ENCODE data around the gene DIP2C.
"Not testable (repeated sequence)": the region's sequence is repeated elsewhere in the genome, so short reads cannot be mapped to it uniquely, and the experiment has no call there.

The DIP2C gene

GRCh38 chr10:368579-369220, 320.8 kb downstream of the DIP2C start:
- DNase-seq (ENCODE audit: low read depth in 4 of 4, low spot score in 1 of 4), result no peak

GRCh38 chr10:368107-368506, 321.4 kb downstream of the DIP2C start:
- not testable (repeated sequence) for DNase-seq (ENCODE audit: low read depth in 4 of 4, low spot score in 1 of 4)

DNA sequence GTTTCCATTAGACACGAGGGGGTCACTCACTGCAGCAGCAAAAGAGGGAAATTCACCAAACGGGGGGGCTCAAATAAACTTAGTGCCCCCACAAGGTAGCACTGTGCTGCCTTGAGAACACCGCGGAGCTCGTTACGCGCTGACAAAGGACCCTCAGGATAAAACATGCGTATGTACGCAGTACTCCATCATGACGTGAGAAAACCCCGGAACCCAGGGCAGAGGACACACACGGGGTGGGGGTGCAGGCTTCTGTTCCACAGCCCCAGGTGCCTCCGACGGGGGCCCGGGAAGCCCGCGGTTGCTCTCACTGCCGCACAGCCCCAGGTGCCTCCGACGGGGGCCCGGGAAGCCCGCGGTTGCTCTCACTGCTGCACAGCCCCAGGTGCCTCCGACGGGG, 321.8 kb downstream of the DIP2C start:
- no peak for DNase-seq (ENCODE audit: low read depth in 4 of 4, low spot score in 1 of 4)

- DNase-seq (ENCODE audit: low read depth in 4 of 4, low spot score in 1 of 4), result no peak
Observed at GRCh38 chr10:366186-366585, 323.3 kb downstream of the DIP2C start.

- no peak for DNase-seq (ENCODE audit: low read depth in 4 of 4, low spot score in 1 of 4)
Observed at GRCh38 chr10:364267-364775, 325.1 kb downstream of the DIP2C start.

GRCh38 chr10:363152-363551, 326.3 kb downstream of the DIP2C start:
- DNase-seq (ENCODE audit: low read depth in 4 of 4, low spot score in 1 of 4), result no peak

- DNase-seq (ENCODE audit: low read depth in 4 of 4, low spot score in 1 of 4), result no peak
Observed at GRCh38 chr10:361203-362081, 328.0 kb downstream of the DIP2C start.

GRCh38 chr10:360653-361052, 328.8 kb downstream of the DIP2C start:
- DNase-seq (ENCODE audit: low read depth in 4 of 4, low spot score in 1 of 4), result no peak

GRCh38 chr10:359762-360161, 329.7 kb downstream of the DIP2C start:
- DNase-seq (ENCODE audit: low read depth in 4 of 4, low spot score in 1 of 4), result no peak

- DNase-seq (ENCODE audit: low read depth in 4 of 4, low spot score in 1 of 4), result no peak
Observed at GRCh38 chr10:359093-359492, 330.4 kb downstream of the DIP2C start.

DNA sequence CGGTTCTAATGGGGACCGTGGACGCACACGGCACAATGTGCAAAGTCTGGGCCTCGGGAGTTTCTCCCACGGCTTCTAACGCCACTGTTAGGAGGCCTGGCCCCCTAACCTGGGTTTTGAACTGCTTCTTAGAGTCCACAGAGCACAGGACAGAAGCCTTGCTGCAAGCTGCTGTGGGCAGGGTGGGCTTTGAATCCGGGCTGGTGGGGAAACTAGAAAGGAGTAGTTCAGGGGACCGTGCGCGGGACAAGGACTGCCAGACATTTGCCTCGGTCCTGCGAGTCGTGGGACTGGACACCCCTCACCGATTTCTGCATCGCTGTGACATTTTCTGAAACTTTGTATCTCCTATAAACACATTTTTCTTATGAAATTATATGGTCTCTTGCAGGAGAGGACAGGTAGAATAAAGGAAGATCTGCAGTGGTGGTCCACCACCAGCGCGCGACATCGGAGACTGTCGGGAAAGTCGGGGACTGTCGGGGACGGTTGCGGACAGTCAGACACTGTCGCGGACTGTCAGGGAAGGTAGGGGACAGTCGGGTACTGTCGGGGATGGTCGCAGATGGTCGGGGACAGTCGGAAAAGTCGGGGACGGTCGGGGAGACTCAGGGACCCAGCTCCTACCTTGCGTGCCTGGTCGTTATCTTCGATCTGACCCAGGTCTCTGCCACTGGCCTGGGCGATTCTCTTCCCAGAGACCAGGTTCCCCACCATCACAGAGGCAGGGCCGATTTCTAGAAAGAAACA, 332.1 kb downstream of the DIP2C start:
- no peak for DNase-seq (ENCODE audit: low read depth in 4 of 4, low spot score in 1 of 4)

DNA sequence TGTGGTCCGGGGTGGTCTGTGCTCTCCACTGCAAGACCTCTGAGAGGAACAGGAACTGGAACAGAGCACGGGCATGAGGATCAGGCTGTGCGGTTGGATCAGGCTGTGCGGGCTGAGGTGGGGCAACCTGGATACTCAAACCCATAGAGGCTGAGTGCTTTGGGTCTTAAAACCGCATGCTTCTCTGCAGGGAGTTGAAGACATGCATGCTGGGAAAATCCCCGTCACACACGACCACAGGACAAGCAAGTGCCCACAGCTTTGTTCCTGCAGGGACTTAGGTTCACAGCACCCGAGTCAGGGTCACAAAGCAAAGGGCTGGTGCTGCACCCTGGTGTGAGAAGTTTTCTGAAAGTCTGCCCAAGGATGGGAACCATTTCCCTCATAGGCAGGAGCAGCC, 333.0 kb downstream of the DIP2C start:
- DNase-seq (ENCODE audit: low read depth in 4 of 4, low spot score in 1 of 4), result no peak

DNA sequence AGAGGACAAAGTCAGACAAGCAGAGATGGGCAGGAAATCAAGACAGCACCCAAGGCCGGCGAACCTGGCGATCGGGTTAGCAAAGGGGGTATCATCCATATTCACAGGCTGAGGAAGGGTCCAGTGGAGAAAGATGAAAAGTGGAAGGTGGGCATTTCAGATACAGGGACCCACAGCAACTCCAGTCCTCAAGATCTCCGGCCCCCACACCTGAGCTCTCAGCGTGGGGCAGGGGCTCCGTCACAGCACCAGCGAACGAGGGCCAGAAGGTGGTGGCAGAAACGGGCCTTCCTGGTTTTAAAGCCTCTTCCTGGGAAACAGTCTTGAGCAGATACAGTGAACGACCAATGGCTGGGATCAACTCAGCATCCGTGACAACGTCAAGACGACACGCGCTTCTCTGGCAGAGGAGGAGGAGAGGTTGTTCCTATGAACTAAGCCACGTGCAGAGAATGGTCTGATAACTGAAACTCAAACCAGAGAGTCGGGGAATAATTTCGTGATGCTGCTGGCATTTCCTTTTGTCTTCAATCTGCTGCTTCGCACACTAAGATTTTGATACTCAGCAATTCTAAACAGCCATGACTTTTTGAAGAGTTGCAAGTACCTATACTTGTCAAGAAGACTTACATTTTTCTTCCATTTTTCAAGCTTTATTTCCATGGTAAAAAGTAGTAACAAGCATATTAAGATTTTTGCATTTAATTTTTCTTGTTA, 334.4 kb downstream of the DIP2C start:
- DNase-seq (ENCODE audit: low read depth in 4 of 4, low spot score in 1 of 4), result no peak

GRCh38 chr10:352476-353235, 336.8 kb downstream of the DIP2C start:
- no peak for DNase-seq (ENCODE audit: low read depth in 4 of 4, low spot score in 1 of 4)

DNA sequence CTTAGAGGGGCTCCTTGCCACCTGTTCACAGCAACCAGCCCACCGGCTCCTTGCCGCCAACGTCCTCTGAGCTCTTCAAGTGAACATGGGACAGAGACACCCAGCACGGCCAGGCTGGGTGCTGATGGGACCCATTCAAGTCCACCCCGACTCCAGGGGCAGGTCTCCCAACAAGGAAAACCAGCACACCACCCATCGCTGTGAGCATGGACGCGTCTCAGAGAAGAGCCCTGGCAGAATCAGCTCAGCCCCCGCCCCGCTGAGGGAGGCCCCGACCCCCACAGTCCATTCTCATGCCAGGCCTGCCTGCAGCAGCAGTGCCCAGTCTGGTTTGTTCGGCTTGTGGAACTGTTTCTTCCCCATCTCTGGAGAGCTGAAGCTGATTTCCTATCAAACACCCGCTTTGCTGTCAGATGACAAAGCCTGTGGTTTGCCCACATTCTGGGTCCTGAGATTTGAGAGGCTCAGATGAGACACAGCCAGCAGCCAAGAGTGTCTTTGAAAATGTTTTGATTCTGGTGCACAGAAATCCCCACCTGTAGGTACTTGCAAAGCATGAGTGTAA, 337.6 kb downstream of the DIP2C start:
- DNase-seq (ENCODE audit: low read depth in 4 of 4, low spot score in 1 of 4), result no peak

GRCh38 chr10:350981-351501, 338.4 kb downstream of the DIP2C start:
- DNase-seq (ENCODE audit: low read depth in 4 of 4, low spot score in 1 of 4), result no peak

DNA sequence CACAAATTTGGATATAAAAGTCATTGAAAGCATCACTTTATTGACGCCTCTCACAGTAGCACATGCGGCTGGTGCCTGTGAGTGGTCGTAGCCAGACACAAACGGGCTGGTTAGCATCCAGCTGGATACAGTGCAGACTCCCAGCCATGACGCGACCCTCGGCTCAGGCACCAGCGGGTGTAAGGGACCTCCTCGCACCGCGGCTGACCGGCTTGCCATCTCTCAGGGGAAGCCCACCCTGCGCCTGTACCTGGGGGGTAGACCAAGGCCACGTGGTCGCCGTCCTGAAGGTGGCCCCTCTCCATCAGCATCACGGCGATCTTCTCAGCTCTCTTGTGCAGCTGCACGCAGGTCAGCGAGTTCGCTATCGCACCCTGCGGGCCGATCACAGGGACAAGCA, 340.4 kb downstream of the DIP2C start:
- DNase-seq (ENCODE audit: low read depth in 4 of 4, low spot score in 1 of 4), result no peak

- no peak for DNase-seq (ENCODE audit: low read depth in 4 of 4, low spot score in 1 of 4)
Observed at GRCh38 chr10:348456-348855, 341.0 kb downstream of the DIP2C start.

- not testable (repeated sequence) for DNase-seq (ENCODE audit: low read depth in 4 of 4, low spot score in 1 of 4)
Observed at GRCh38 chr10:347774-348173, 341.7 kb downstream of the DIP2C start.

DNA sequence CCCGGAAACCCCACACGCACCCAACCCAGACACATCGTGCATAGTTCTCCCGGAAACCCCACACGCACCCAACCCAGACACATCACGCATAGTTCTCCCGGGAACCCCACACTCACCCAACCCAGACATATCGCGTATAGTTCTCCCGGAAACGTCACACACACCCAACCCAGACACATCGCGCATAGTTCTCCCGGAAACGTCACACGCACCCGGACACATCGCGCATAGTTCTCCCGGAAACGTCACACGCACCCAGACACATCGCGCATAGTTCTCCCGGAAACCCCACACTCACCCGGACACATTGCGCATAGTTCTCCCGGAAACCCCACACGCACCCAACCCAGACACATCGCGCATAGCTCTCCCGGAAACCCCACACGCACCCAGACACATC, 342.3 kb downstream of the DIP2C start:
- not testable (repeated sequence) for DNase-seq (ENCODE audit: low read depth in 4 of 4, low spot score in 1 of 4)
